ENCODE data around the gene SYT1. TPM values are rescaled to one million over a fixed set of nuclear protein-coding genes. Genes with fewer than 3 reads are reported as not detected.

Gene SYT1
- total RNA-seq, 1 donor from 2014 or later, result 1.1 TPM

DNA sequence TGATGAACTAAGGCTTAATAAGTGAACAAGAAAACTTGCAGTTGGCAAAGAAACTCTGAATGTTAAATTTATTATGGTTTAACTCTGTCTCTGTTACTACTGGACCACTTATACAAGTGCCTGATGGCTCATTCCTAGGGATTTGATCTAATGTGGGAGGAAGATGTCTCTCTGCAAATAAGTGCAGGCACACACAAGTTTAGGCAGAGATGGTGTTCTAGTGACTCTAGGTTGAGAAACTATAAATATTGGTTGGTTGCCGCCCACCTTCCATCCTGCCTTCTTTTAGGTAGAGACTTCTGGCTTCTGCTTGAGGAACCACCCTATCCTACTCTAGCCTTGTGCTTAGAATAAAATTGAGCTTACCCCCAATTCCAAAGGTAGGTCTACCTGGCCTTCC lies 570.0 kb downstream of the SYT1 start:
- no peak for DNase-seq (ENCODE audit: low read depth)

DNA sequence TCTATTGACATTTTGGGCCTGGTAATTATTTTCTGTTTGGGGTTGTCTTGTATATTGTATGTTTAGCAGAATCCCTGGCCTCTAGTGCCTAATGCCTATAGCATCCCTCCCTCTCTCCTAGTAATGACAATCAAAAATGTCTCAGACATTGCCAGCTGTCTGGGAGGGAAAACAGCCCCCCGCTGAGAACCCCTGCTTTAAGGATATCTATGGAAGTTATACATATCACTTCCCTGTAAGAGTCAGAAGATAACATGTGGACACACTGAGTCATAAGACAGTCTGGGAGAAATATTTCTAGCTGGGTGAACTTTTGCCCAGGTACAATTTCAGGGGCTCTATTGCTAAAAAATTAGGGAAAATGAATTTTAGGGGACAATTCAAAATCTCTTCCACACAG lies 571.2 kb downstream of the SYT1 start:
- no peak for DNase-seq (ENCODE audit: low read depth)

DNA sequence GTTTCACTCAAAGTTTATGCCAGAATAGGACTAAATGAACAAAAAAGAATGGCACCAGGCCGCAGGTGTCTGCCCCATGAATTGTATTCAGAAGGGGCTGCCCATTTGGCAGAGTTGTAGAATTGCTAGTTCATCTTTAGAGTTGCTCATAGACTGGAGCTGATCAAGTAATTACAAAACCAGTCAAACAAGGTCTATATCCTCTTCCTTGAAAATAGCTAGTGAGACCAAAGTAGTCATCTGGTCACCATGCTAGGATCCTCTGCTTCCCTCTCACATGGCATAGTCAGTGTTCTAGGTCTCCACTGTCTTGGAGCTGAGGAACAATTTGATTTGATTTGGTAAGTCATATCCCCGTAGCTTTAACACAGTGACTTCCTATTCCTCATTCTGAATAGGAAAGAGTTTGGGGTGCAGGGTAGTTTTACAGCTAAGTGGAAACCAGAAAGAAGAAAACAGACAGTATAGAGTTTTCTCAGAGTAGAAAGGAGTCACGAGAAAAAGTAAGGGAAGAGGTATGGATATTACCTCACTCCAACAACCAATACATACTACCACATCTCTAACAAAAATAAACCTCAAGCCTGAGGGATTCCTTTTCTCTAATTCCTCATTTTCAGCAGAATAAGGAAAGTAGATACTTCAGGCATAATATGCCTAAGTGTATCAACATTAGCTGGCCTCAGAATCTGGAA lies 574.1 kb downstream of the SYT1 start:
- no peak for DNase-seq (ENCODE audit: low read depth)

DNA sequence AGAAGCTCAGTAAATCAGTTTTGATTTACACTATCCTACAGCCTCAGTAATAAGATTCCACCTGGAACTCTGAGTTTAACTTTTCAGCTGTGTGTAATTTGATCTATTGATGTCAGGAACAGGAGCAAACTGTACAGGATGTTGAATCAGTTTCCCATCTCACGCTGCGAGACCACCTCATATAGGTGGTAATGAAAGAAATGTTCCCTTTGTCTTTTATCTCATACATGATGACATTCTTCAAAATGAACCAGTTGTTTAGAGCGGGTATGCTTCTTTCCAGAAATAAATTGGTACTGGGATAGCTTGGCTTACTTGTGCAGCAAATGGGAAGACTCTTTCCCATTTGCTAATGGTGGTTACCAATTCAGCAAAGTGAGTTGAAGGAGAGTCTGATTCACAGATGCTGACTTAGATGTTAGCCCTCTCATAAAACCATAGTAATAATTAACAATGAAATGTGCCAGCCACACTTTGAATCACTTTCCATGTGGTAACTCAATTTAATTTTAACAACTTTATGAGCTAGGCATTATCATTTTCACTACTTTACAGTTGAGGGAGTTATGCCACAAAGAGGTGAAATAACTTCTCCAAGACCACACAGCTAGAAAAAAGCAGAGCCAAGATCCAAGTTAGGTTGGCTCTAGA lies 574.7 kb downstream of the SYT1 start:
- peak; percentile 97 for DNase-seq (ENCODE audit: low read depth)

DNA sequence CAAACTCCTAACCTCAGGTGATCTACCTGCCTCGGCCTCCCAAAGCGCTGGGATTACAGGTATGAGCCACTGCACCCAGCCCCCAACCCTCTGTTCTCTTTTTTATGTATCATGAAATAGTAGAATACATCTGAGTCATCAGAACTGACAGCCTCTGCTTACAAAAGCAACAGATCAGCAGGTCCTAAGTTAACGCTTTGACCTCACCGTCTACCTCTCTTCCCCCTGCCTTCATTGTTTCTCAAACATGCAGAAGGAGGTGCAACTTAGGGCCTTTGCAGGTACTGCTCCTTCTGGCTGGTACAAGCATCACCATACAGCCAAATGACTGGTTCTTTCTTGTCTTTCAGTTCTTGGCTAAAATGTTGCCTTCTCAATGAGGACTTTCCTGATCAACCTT lies 577.0 kb downstream of the SYT1 start:
- peak; percentile 84 for DNase-seq (ENCODE audit: low read depth)

DNA sequence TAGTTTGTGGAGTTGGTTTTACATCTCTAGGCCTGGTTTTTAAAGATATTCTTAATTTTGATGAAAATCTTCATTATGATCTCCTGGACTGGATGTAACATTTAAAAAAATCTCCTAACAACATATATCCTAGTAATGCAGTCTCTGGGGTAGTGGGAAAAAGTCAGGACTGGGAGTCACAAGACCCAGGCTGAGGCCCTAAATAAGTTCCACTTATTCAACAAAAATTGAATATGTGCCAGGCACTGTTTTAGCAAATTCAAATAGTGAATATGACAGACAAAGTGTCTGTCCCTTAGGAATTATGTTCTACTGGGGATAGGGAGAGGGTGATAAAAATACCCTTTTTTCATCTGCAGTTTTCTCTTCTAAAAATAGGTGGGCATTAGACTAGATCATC lies 577.8 kb downstream of the SYT1 start:
- no peak for DNase-seq (ENCODE audit: low read depth)

DNA sequence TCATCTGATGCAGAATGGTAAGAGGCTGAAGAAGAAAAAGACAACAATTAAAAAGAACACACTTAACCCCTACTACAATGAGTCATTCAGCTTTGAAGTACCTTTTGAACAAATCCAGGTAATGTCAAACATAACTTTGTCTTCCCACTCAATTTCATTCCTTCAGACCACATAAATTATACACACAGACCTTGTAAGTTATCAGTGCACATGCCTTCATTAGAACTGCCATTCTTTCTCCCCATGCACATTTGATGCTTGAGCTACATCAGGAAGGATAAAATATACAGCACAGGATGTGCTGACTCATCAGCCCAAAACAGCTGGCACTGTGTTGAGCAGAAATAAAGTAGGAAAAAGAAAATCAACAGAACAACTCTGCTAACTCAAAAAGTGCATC lies 579.5 kb downstream of the SYT1 start:
- peak; percentile 58 for DNase-seq (ENCODE audit: low read depth)

DNA sequence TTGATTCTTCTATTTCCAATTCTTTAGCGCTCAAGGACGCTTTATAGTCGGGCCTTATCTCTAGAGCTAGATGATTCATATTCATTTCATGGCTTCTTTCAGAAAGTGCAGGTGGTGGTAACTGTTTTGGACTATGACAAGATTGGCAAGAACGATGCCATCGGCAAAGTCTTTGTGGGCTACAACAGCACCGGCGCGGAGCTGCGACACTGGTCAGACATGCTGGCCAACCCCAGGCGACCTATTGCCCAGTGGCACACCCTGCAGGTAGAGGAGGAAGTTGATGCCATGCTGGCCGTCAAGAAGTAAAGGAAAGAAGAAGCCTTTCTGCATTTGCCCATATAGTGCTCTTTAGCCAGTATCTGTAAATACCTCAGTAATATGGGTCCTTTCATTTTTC lies 584.2 kb downstream of the SYT1 start:
- no peak for DNase-seq (ENCODE audit: low read depth)

DNA sequence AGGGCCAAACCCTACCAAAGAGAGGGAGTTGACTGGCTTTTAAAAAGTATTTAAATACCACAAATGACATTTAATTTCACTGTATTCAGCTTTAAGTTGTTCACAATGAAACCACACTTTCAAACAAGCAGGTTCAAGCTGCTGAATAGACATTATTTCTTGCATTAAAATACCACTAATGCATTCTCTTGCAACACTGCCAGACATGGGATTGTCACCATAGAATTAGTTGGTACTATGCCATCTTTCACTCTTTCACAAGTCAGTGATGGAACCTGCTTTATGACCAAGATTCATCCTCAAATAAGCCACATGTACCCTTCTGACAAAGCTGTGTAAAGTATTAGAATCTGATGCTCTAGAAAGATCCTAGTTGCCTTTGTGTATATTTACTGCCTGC lies 586.8 kb downstream of the SYT1 start:
- DNase-seq (ENCODE audit: low read depth), result no peak

DNA sequence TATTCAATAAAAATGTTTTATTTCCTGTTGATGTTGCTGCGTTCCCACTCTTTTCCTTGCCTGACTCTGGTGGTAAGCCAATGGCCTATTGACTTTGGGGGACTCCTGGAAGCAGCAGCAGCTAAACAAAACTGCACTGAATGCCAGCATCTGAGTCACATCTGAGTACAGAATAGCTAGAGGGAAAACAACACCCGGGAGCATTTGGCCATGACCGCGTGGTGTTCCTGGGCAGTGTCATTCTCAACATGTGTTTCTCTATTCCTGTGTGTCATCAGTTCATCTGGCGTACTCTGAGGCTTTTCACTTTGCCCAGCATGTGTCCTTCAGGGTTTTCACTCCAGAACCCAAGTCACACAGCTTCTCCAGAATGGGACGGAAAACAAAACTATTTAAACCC lies 587.4 kb downstream of the SYT1 start:
- peak; percentile 98 for DNase-seq (ENCODE audit: low read depth)

DNA sequence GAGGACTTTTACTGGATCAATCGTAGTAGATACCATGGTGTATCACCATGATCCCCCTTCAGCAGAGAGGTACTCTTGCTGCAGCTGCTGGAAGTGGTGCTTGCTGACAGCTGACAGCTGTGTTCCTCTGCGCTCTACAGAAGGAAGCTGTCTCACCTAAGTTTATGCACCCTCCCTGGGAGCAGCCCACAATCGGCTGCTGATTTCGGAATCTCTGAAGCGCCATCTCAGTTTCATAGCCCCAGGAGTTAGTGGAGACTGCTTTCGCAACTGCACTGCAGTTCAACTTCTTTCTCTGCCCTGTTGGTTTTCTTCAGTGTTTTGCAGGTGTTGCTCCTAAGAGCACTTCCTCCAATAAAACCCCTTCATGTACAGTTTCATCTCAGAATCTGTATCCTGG lies 588.3 kb downstream of the SYT1 start:
- peak; percentile 80 for DNase-seq (ENCODE audit: low read depth)

DNA sequence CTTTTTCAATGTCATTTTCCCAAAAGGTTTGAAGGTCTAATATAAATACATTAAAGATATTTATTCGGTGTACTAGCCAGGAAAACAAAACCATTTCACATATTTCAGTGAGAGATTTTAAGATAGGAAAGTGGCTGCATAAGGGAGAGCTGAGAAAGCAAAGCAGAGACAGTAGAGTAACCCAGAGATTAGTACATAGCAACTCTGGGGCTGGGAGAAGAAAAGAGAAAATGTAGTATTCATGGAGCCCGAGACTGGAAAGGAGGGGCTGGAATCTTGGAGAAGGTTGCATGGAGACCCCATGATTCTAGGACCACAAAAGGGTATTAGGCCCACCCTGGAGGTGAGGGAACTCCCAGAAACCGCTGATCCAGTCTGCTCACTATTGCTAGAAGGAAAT lies 589.2 kb downstream of the SYT1 start:
- peak; percentile 11 for DNase-seq (ENCODE audit: low read depth)

DNA sequence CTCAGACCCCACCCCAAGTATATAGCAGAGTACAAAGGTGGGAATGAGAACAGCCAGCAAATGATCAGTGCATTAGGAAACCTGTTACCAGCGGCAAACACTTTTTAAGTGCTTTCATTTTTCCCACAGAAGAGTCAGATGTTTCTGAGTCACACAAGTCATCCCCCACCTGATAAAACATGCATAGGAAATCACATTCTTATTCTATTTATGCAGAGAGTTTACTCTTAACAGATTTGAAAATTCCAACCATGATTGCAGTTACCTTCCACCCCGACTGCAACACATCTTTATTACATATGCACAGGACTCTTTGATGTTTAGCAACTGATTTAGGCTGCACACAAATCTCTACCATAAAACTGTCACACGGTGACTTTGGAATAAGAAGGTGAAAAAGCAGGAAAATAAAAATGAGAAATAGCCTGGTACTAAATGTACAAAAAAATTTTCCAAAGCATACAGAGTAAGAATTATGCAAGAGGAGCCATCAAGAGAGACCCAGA lies 589.8 kb downstream of the SYT1 start:
- DNase-seq (ENCODE audit: low read depth), result peak; percentile 97

DNA sequence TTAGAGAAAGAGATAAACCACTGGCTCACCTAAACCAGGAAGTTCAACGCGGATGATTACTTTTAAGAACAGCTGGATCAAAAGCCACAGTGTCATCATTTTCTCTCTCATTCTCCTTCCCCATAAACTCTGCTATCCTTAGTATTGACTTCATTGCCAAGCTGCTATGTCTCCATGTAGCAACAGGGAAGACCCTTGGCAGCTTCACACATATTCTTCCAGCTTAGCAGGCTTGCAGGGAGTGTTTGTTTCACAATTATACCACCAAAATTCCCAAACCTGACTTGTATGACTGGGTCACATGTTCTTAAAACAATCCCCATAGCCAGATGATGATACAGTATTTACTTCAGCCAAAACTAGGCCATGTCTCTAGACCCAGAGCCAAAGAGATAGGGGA lies 590.7 kb downstream of the SYT1 start:
- DNase-seq (ENCODE audit: low read depth), result peak; percentile 51

DNA sequence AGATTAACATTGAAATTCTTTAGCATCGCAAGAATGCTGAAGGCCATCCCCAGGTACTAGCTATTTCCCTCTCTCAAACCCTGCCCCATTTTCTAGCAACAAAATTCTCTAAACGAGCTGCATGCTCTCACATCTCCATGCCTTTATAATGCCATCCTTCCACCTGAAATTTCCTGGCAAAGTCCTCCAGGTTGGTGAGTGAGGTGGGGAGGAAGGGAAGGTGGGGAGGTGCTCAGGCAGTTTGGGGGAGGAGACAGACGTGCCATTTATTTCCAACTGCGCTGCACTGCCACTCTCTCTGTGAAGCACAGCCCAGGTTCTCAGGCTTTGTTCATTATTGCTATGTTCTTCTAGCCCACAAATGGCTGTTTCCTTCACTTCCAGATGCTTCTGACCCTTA lies 617.7 kb downstream of the SYT1 start:
- peak; percentile 12 for DNase-seq (ENCODE audit: low read depth)

DNA sequence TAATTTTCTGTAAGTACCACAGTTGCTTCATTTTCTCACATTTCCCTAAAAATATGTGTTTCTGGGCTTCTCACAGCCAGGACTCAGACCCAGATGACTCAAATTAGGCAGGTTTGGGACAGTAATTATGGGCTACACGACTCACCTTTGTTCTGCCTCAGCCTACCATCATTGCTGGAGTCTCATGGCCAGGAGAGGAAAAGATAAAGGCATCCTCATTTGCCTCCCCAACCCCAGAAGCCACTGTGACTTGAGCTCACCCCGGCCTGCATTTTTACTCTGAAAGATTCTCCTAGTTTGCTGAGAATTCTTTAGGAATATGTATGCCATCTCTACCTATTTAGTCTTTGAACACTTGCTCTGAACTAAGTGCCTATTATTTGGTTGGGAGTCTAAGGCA lies 618.3 kb downstream of the SYT1 start:
- no peak for DNase-seq (ENCODE audit: low read depth)

DNA sequence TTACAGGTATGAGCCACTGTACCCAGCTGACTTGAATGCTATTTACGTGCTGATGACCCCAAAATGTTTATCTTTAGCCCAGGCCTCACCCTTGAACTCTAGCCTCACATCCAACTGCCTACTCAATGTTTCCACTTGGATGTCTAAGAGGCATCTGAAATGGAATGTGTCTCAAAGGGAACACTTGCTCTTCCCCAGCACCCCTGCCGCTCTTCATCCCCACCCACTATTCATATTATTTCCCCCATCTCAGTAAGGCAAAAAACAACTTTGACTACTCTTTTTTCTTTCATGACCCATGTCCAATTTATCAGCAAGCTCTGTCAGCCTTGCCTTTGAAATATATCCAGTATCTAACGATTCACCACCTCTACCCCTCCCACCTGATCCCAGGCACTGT lies 621.6 kb downstream of the SYT1 start:
- no peak for DNase-seq (ENCODE audit: low read depth)

DNA sequence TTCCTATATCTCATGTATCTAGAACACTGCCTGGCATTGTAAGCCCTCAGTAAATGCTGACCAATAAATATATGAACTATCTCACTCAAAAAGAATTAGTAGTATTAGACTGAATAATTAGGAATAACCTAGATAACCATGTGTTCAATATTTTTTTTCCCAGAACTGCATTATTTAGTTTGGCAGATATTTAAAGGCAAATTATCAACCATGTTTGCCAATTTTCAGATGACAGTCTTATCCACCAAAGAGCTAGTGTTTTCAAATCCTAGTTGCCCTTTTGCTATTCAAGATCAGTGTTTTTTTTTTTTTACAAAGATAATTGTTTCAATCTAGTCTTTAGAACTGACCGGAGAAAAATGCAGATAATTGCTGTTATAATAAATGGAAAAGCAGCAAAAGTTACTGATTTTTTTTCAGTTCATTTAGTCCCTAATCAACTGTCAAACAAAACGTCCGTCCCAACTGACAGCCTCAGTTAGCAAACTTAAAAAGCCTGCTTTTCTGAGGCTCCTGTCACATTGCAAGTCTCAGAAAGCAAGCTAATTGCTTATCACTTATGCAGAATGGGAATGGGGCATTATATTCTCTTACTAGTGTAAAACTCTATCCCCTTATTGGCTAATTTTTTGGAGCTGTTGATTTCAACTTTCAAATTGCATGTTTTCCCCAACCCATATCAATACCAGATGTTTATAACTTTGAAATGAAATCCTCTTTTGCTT lies 623.0 kb downstream of the SYT1 start:
- no peak for DNase-seq (ENCODE audit: low read depth)
